ENCODE data around the gene TMEM14C.

GRCh38 chr6:10756085-10756484 is 33.2 kb downstream of the TMEM14C start:
- TF ChIP-seq GATA2 (IDR thresholded peaks at IDR 0.05; ENCODE audit: low read depth, low read length) (no peak), GATA3 (IDR thresholded peaks at IDR 0.05; ENCODE audit: low read depth, low read length) (no peak)

Measured in SH-SY5Y (cell line).